Adrenal gland (tissue), 12 donors: Measurements from ENCODE around the gene NKX6-2. TPM values are rescaled to one million over a fixed set of nuclear protein-coding genes. Genes with fewer than 3 reads are reported as not detected.

Experiments used
- DNase-seq, 7 donors: peaks; one replicate each; pipeline ENCODE4 v3.0.0-alpha.2; 2019 to 2020
- H3K27ac ChIP-seq, 5 donors: fragments of 200-600 bp; sonication (generic) in 4 of 5; 1 replicate in 3 of 5; 2 replicates in 2 of 5; pipeline versions ENCODE4 v1.5.1 to v1.8.0; 2016 to 2020; ENCODE audit warnings: mild to moderate bottlenecking in 1 of 5
- H3K27me3 ChIP-seq: fragments of 200-600 bp; 2 replicates; pipeline ENCODE4 v1.8.0; 2021
- H3K36me3 ChIP-seq, 2 donors: fragments of 200-600 bp; replicated peaks in 1 of 2; 1 replicate in 1 of 2; 2 replicates in 1 of 2; pipeline versions ENCODE4 v1.5.1 to v1.8.0; 2018 to 2022
- H3K4me1 ChIP-seq, 2 donors: fragments of 200-600 bp; replicated peaks in 1 of 2; 1 replicate in 1 of 2; 2 replicates in 1 of 2; pipeline versions ENCODE4 v1.5.1 to v1.8.0; 2018 to 2021
- H3K4me3 ChIP-seq, 4 donors: fragments of 200-600 bp; sonication (generic) in 3 of 4; one replicate each; pipeline ENCODE4 v1.5.1; 2016 to 2018
- H3K9me3 ChIP-seq, 3 donors: fragments of 200-600 bp; sonication (generic) in 1 of 3; replicated peaks in 1 of 3; 1 replicate in 2 of 3; 2 replicates in 1 of 3; pipeline versions ENCODE4 v1.5.1 to v1.8.0; 2016 to 2021
- POLR2A ChIP-seq, 2 donors: fragments of 450-650 bp; IDR thresholded peaks; one replicate each; pipeline ENCODE4 v1.6.1; 2017; ENCODE audit warnings: antibody characterized with exemption in 2 of 2, mild to moderate bottlenecking in 2 of 2, moderate library complexity in 1 of 2
- WGBS, 4 donors: extraction: QIAGEN DNeasy Blood & Tissue Kit in 2 of 4; methylation state at CpG; one replicate each; pipeline versions ENCODE4 v1.1.5 to v1.1.7; 2013 to 2017; 5-methylcytosine and 5-hydroxymethylcytosine counted together
- intact Hi-C, 2 donors: fragments of 100-400 bp; cut with DNase I; formaldehyde crosslinking; loops; one replicate each; pipeline versions ENCODE4 v1.14.1 to v1.15.0; 2022 to 2023
- polyA plus RNA-seq, 3 donors: library from polyadenylated mRNA; stranded (reverse); fragments of 200-250 nt in 2 of 3; fragments of 350-450 nt in 1 of 3; fragmentation: Illumina TruSeq in 1 of 3; extraction: RNeasy Lipid Tissue Mini Kit (QIAGEN cat#74804) in 1 of 3; gene quantifications; one replicate each; pipeline ENCODE4 v1.2.3, GENCODE V29; 2013 to 2014
- total RNA-seq, 9 donors: library from RNA; depleted of rRNA in 4 of 9; stranded (reverse); fragments of >200 nt in 4 of 9; fragments of 120-200 nt in 1 of 9; fragmentation: NEBNext Ultra II Directional in 1 of 9; extraction: Animal tissue kit (Norgen Biotek cat#: 25700) in 1 of 9; gene quantifications; one replicate each; pipeline versions ENCODE4 v1.1.0 to v1.2.4, GENCODE V29; 2013 to 2023
- TF ChIP-seq, protein P1 (sequence below), 6 experiments: fragments of 450-650 bp in 4 of 6; fragments of 200-600 bp in 2 of 6; sonication (generic) in 1 of 6; IDR thresholded peaks; 1 replicate in 5 of 6; 2 replicates in 1 of 6; pipeline versions ENCODE4 v1.5.1 to v1.8.0; 2016 to 2021; ENCODE audit warnings: antibody characterized with exemption in 6 of 6, mild to moderate bottlenecking in 2 of 6, moderate library complexity in 1 of 6
- donor health status: healthy with polysubstance abuse.
- donor health status: Bipolar disorder and iron deficiency.
- donor health status: DM: yes; HTN: yes; CAD: no.
- donor health status: DM: no; HTN: no; CAD: no.
- donor health status: DM: no; HTN: no; CAD: no.
- donor health status: DM: yes; HTN: yes; CAD: no.

NKX6-2 gene
- total and polyA plus RNA-seq, 12 donors, result 0.37 to 0.40 TPM; not detected in 10

DNA sequence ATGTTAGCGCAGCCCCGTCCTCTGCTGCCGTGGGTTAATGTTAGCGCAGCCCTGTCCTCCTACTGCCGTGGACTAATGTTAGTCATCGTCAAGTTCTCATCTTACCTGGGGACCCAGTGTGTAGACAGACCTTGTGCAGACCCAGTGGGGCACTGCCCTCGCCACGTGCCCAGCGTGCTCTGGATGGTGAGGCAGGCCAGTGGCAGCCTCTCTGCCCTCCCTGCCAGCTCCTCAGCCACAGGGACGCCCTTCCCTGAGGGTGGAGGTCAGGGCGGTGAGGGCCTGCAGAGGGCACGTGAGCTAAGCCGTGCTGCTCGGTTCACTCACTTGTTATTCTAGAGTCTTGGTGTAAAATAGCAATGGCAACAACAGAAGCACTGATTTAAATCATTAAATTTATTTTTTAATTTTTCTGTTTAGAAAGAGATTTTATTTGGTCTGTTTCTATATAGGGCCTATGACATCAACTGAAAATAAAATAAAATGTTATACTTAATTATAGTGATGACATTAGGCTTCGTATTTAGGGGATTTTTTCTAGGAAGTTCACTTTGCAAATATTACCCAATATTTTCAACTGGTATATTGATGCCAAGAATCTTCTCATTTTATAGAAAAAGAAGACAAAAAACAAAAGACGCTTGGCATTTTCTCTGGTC lies 48.4 kb downstream of the NKX6-2 start:
- TF ChIP-seq POLR2A (IDR thresholded peaks at IDR 0.05), result no peak
- TF ChIP-seq, protein P1, sequence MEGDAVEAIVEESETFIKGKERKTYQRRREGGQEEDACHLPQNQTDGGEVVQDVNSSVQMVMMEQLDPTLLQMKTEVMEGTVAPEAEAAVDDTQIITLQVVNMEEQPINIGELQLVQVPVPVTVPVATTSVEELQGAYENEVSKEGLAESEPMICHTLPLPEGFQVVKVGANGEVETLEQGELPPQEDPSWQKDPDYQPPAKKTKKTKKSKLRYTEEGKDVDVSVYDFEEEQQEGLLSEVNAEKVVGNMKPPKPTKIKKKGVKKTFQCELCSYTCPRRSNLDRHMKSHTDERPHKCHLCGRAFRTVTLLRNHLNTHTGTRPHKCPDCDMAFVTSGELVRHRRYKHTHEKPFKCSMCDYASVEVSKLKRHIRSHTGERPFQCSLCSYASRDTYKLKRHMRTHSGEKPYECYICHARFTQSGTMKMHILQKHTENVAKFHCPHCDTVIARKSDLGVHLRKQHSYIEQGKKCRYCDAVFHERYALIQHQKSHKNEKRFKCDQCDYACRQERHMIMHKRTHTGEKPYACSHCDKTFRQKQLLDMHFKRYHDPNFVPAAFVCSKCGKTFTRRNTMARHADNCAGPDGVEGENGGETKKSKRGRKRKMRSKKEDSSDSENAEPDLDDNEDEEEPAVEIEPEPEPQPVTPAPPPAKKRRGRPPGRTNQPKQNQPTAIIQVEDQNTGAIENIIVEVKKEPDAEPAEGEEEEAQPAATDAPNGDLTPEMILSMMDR (IDR thresholded peaks at IDR 0.05), result no peak
- no peak overlapping the region for H3K4me3 ChIP-seq
- H3K27me3 ChIP-seq, result no peaks in the 10 kb centered on the region
- no peak for DNase-seq
- no peaks in the 10 kb centered on the region for H3K9me3 ChIP-seq
- no peak overlapping the region for H3K27ac ChIP-seq
- no peaks in the 10 kb centered on the region for H3K36me3 ChIP-seq
- no peaks in the 10 kb centered on the region for H3K4me1 ChIP-seq
- intact Hi-C loops, result no loop called here
- WGBS, 4 donors, result 86 to 92% (median 88%) methylated on average over 12 to 16 of the region's 16 CpGs

DNA sequence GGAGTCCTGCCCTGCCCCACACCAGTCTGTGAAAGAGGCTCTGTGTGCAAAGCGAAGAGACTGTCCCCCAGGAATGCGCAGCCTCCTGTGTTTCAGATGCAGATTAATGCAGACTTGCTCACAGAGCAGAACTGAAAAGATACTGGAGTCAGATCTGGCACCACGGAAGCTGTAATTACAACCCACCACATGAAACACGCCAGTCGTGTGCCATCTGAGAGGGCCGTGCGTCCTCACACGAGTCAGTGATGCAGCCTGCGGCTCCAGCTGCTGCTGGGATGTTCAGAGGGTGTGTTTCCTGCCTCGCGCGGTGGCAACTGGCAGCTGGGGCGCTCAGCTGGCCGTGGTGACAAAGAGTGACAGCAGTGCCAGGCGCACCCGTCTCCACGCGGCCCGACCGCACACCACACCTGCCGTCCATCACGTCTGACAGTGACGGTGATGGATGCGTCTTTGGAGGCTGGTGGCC lies 50.0 kb downstream of the NKX6-2 start:
- Histone ChIP-seq H3K27me3 (no peaks in the 10 kb centered on the region), H3K36me3 (no peaks in the 10 kb centered on the region), H3K27ac (peak overlapping the region in 1 of 5 donors; percentile 38), H3K4me3 (no peak overlapping the region), H3K9me3 (no peaks in the 10 kb centered on the region), H3K4me1 (no peaks in the 10 kb centered on the region)
- intact Hi-C loops, result no loop called here
- WGBS, 4 donors, result 86 to 92% (median 90%) methylated on average over 18 to 24 of the region's 24 CpGs
- DNase-seq, result peak in 1 of 7 donors; percentile 76
- no peak for TF ChIP-seq POLR2A (IDR thresholded peaks at IDR 0.05)
- TF ChIP-seq, protein P1 (IDR thresholded peaks at IDR 0.05), result no peak

DNA sequence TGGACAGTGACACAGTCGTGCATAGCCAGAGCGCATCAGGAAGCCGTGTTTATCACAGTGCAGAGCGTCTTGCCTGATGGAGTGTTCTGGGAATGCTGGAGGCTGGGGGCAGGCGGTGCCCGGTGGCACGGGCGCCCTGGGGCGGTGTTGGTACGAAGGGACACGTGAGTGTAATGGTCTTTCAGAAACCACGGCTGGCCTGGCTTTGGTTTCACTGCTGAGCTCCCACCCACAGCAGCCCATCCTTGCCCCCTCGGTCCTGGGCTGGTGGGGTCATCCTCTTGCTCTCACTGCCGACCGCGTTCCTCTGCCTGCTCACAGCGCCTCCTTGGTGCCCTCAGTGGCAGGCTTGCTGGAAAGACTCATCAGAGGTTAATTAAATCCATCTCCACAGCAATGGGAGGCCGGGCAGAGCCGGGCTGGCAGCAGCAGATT lies 50.6 kb downstream of the NKX6-2 start:
- no peaks in the 10 kb centered on the region for H3K9me3 ChIP-seq
- peak overlapping the region in 1 of 5 donors; percentile 38 for H3K27ac ChIP-seq
- 81 to 100% (median 88%) methylated on average over 5 to 19 of the region's 19 CpGs for WGBS, 4 donors
- H3K36me3 ChIP-seq, result no peaks in the 10 kb centered on the region
- DNase-seq, result peak in 1 of 7 donors; percentile 70
- TF ChIP-seq, protein P1 (IDR thresholded peaks at IDR 0.05), result no peak
- no peak for TF ChIP-seq POLR2A (IDR thresholded peaks at IDR 0.05)
- intact Hi-C loops, result no loop called here
- H3K27me3 ChIP-seq, result no peaks in the 10 kb centered on the region
- no peak overlapping the region for H3K4me3 ChIP-seq
- H3K4me1 ChIP-seq, result no peaks in the 10 kb centered on the region

DNA sequence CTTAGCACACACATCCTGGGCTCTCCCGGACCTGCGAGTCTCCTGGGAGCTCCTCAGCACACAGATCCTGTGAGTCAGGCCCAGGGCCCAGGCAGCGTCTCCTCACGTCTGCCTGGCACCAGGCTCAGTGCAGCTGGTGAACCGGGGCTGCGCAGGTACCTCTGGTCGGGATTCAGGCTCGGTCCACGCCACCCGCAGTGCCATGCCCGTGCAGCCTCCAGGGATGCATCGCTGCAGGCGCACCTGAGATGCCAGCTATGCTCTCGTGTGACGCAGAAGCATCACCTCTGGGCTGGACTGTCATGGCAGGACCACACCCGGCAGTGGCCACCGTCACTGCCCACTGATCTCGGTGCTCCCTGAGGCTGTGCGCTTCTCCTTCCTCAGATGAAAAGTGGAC lies 52.0 kb downstream of the NKX6-2 start:
- Histone ChIP-seq H3K27me3 (no peaks in the 10 kb centered on the region), H3K4me1 (no peaks in the 10 kb centered on the region), H3K9me3 (no peaks in the 10 kb centered on the region), H3K36me3 (no peaks in the 10 kb centered on the region), H3K4me3 (no peak overlapping the region), H3K27ac (no peak overlapping the region)
- no peak for DNase-seq
- 50 to 95% (median 92%) methylated on average over 1 to 19 of the region's 19 CpGs for WGBS, 4 donors
- intact Hi-C loops, result no loop called here
- TF ChIP-seq, protein P1 (IDR thresholded peaks at IDR 0.05), result no peak
- TF ChIP-seq POLR2A (IDR thresholded peaks at IDR 0.05), result no peak

Other genes with a start within 250 kb of the NKX6-2 start
- gene INPP5A, start 248.4 kb downstream of the NKX6-2 start, total RNA-seq, result 10 to 100 TPM; 25.9 to 62.9 (median 40.8) TPM
- gene INPP5A, start 248.4 kb downstream of the NKX6-2 start, polyA plus RNA-seq, result 10 to 100 TPM; 13.5 to 15.3 (median 14.1) TPM
- 1 to 10 TPM in 3 of 9 donors, under 1 TPM in 3, not detected in 3; 0.15 to 2.4 (median 1.0) TPM for gene CFAP46, start 156.4 kb upstream of the NKX6-2 start, total RNA-seq
- gene CFAP46, start 156.4 kb upstream of the NKX6-2 start, polyA plus RNA-seq, result 1 to 10 TPM in 2 of 3 donors, under 1 TPM in 1; 0.73 to 5.5 (median 1.1) TPM